ENCODE results near the gene SIGLEC8. TPM values are rescaled to one million over a fixed set of nuclear protein-coding genes. Genes with fewer than 3 reads are reported as not detected.

Gene SIGLEC8
- total and polyA plus RNA-seq, 10 of the 15 experiments (the other 5 are each of a cell fraction or from before 2014, with no cell fraction given) = not detected

DNA sequence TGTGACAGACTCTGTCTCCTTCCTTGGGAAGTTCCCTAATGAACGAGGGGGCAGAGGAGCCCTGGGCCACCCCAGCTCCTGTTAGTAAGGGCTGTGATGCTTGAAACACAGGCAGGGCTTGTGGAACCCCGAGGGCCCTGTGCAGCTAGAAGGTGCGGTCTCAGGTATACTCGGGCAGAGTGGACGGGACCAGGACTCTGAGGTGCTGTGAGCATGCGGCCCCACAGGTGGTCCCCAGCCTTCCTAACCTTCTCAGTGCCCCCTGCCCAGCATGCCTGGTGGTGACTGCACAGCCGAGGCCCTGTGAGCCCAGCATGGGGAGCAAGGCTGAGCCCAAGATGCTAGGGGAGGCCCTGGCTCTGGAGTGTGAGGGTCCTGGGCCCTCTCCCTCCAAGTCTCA lies 4.0 kb upstream of the SIGLEC8 start:
- WGBS (ENCODE audit: insufficient coverage, insufficient replicate concordance, low lambda C conversion rate, missing lambda C conversion rate) = 43% methylated on average over 7 of the region's 7 CpGs
- in situ Hi-C loops (cut with MboI) = no loop called here
- no peaks in the 10 kb centered on the region for H3K79me2 ChIP-seq (ENCODE audit: control insufficient read depth, insufficient read depth, low read length)
- ATAC-seq = no peak
- ChIA-PET CTCF (interaction anchor here (1.4 to 2.7 kb wide), 2 partner anchors 9 to 11 kb away, joined by 3 to 13 read pairs; no protein-coding TSS in a partner anchor), SMC1A (ENCODE audit: uncharacterized antibody, unreplicated experiment) (interaction anchor here (0.9 to 1.1 kb wide), 2 partner anchors 11 to 195 kb away, joined by 3 read pairs; no protein-coding TSS in a partner anchor), RAD21 (ENCODE audit: unreplicated experiment) (interaction anchor here (1.0 to 1.3 kb wide), 4 partner anchors 11 to 197 kb away, joined by 3 read pairs; no protein-coding TSS in a partner anchor), POLR2A (no interaction called here)
- no peak for FAIRE-seq
- no peak overlapping the region for H2AFZ ChIP-seq (ENCODE audit: control insufficient read depth, low read depth, low read length)
- H3K9ac ChIP-seq (ENCODE audit: control insufficient read depth, insufficient read depth, low read length) = no peak overlapping the region
- no peaks in the 10 kb centered on the region for H3K4me1 ChIP-seq (ENCODE audit: control insufficient read depth, insufficient read depth, low read length)
- no peaks in the 10 kb centered on the region for H4K20me1 ChIP-seq (ENCODE audit: control insufficient read depth, insufficient read depth)
- DNase-seq (ENCODE audit: low read depth, low spot score) = no peak
- no peak overlapping the region for H3K4me2 ChIP-seq (ENCODE audit: control insufficient read depth, insufficient read depth)
- H3K27ac ChIP-seq (ENCODE audit: control insufficient read depth, insufficient read depth) = no peak overlapping the region
- BruUV-seq (replicated peaks) = no TSS peak
- no peaks in the 10 kb centered on the region for H3K27me3 ChIP-seq (replicated peaks in 1 of 2; ENCODE audit: control insufficient read depth in 2 of 2, insufficient read depth in 2 of 2, low read length in 1 of 2)
- H3K9me3 ChIP-seq (replicated peaks; ENCODE audit: control insufficient read depth, insufficient read depth, low read length) = no peaks in the 10 kb centered on the region
- intact Hi-C loops (cut with micrococcal nuclease; ENCODE audit: unreplicated experiment) = no loop called here
- no peak overlapping the region for H3K4me3 ChIP-seq
- H3K36me3 ChIP-seq (ENCODE audit: control insufficient read depth in 2 of 2, insufficient read depth in 2 of 2, low read length in 1 of 2) = no peaks in the 10 kb centered on the region
- TF ChIP-seq, protein P1, sequence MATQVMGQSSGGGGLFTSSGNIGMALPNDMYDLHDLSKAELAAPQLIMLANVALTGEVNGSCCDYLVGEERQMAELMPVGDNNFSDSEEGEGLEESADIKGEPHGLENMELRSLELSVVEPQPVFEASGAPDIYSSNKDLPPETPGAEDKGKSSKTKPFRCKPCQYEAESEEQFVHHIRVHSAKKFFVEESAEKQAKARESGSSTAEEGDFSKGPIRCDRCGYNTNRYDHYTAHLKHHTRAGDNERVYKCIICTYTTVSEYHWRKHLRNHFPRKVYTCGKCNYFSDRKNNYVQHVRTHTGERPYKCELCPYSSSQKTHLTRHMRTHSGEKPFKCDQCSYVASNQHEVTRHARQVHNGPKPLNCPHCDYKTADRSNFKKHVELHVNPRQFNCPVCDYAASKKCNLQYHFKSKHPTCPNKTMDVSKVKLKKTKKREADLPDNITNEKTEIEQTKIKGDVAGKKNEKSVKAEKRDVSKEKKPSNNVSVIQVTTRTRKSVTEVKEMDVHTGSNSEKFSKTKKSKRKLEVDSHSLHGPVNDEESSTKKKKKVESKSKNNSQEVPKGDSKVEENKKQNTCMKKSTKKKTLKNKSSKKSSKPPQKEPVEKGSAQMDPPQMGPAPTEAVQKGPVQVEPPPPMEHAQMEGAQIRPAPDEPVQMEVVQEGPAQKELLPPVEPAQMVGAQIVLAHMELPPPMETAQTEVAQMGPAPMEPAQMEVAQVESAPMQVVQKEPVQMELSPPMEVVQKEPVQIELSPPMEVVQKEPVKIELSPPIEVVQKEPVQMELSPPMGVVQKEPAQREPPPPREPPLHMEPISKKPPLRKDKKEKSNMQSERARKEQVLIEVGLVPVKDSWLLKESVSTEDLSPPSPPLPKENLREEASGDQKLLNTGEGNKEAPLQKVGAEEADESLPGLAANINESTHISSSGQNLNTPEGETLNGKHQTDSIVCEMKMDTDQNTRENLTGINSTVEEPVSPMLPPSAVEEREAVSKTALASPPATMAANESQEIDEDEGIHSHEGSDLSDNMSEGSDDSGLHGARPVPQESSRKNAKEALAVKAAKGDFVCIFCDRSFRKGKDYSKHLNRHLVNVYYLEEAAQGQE (IDR thresholded peaks at IDR 0.05; ENCODE audit: low read depth, low read length) = no peak
- TF ChIP-seq, protein P2, sequence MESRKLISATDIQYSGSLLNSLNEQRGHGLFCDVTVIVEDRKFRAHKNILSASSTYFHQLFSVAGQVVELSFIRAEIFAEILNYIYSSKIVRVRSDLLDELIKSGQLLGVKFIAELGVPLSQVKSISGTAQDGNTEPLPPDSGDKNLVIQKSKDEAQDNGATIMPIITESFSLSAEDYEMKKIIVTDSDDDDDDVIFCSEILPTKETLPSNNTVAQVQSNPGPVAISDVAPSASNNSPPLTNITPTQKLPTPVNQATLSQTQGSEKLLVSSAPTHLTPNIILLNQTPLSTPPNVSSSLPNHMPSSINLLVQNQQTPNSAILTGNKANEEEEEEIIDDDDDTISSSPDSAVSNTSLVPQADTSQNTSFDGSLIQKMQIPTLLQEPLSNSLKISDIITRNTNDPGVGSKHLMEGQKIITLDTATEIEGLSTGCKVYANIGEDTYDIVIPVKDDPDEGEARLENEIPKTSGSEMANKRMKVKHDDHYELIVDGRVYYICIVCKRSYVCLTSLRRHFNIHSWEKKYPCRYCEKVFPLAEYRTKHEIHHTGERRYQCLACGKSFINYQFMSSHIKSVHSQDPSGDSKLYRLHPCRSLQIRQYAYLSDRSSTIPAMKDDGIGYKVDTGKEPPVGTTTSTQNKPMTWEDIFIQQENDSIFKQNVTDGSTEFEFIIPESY (IDR thresholded peaks at IDR 0.05) = no peak
- no peak for TF ChIP-seq POU2F2 (IDR thresholded peaks at IDR 0.05; ENCODE audit: borderline replicate concordance, low read depth, low read length)
- TF ChIP-seq BCL11A (IDR thresholded peaks at IDR 0.05; ENCODE audit: low read depth, low read length) = no peak
- TF ChIP-seq CBX5 (IDR thresholded peaks at IDR 0.05; ENCODE audit: low read depth) = no peak
- TF ChIP-seq MYC (IDR thresholded peaks at IDR 0.05; ENCODE audit: insufficient read depth, insufficient read length, insufficient replicate concordance, low read length, severe bottlenecking) = no peak
- TF ChIP-seq, protein P3, sequence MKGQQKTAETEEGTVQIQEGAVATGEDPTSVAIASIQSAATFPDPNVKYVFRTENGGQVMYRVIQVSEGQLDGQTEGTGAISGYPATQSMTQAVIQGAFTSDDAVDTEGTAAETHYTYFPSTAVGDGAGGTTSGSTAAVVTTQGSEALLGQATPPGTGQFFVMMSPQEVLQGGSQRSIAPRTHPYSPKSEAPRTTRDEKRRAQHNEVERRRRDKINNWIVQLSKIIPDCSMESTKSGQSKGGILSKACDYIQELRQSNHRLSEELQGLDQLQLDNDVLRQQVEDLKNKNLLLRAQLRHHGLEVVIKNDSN (IDR thresholded peaks at IDR 0.05; ENCODE audit: borderline replicate concordance, extremely low read length, insufficient read depth, low read depth, low read length) = no peak
- no peak for TF ChIP-seq CBFB (IDR thresholded peaks at IDR 0.05; ENCODE audit: low read depth)
- no peak for TF ChIP-seq IKZF1 (conservative IDR thresholded peaks at IDR 0.05)
- TF ChIP-seq SIX5 (IDR thresholded peaks at IDR 0.05; ENCODE audit: low read depth, low read length, severe bottlenecking) = no peak
- TF ChIP-seq JUNB (IDR thresholded peaks at IDR 0.05) = no peak
- TF ChIP-seq EGR1 (IDR thresholded peaks at IDR 0.05; ENCODE audit: borderline replicate concordance in 1 of 2, low read depth in 2 of 2, low read length in 2 of 2) = no peak
- TF ChIP-seq ASH2L (IDR thresholded peaks at IDR 0.05; ENCODE audit: borderline replicate concordance, low read depth) = no peak
- TF ChIP-seq CBX3 (IDR thresholded peaks at IDR 0.05; ENCODE audit: borderline replicate concordance, low read depth) = no peak
- TF ChIP-seq BHLHE40 (IDR thresholded peaks at IDR 0.05; ENCODE audit: borderline replicate concordance in 1 of 2, low read depth in 2 of 2, low read length in 1 of 2) = no peak
- TF ChIP-seq IKZF2 (IDR thresholded peaks at IDR 0.05) = no peak
- TF ChIP-seq CREB1 (IDR thresholded peaks at IDR 0.05; ENCODE audit: low read depth) = no peak
